ENCODE measurements around the gene CFAP161. TPM values are rescaled to one million over a fixed set of nuclear protein-coding genes. Genes with fewer than 3 reads are reported as not detected.

CFAP161 gene
- total RNA-seq, 2 donors from 2014 or later = 2.9 TPM; not detected in 1

GRCh38 chr15:81161851-81162250 is 27.8 kb downstream of the CFAP161 start:
- no peak overlapping the region for H3K4me3 ChIP-seq
- H3K9me3 ChIP-seq = no peaks in the 10 kb centered on the region
- 76% methylated on average over 7 of the region's 7 CpGs for WGBS
- no peaks in the 10 kb centered on the region for H3K36me3 ChIP-seq
- TF ChIP-seq POLR2A (IDR thresholded peaks at IDR 0.05) (no peak), CTCF (IDR thresholded peaks at IDR 0.05) (no peak), POLR2AphosphoS5 (IDR thresholded peaks at IDR 0.05) (no peak)
- intact Hi-C loops (cut with DNase I) = no loop called here
- H3K4me1 ChIP-seq (replicated peaks) = no peaks in the 10 kb centered on the region
- no peak for DNase-seq (ENCODE audit: low spot score)
- no peaks in the 10 kb centered on the region for H3K27me3 ChIP-seq (replicated peaks; ENCODE audit: insufficient read depth)
- no peak overlapping the region for H3K27ac ChIP-seq

GRCh38 chr15:81163961-81164800 is 30.1 kb downstream of the CFAP161 start:
- Histone ChIP-seq H3K36me3 (no peaks in the 10 kb centered on the region), H3K4me1 (replicated peaks) (no peaks in the 10 kb centered on the region), H3K9me3 (no peaks in the 10 kb centered on the region), H3K27me3 (replicated peaks; ENCODE audit: insufficient read depth) (no peaks in the 10 kb centered on the region), H3K27ac (no peak overlapping the region), H3K4me3 (no peak overlapping the region)
- TF ChIP-seq CTCF (IDR thresholded peaks at IDR 0.05) = no peak
- no peak for TF ChIP-seq POLR2A (IDR thresholded peaks at IDR 0.05)
- no peak for TF ChIP-seq POLR2AphosphoS5 (IDR thresholded peaks at IDR 0.05)
- no peak for DNase-seq (ENCODE audit: low spot score)
- WGBS = 65% methylated on average over 3 of the region's 3 CpGs
- intact Hi-C loops (cut with DNase I) = no loop called here

- Histone ChIP-seq H3K27me3 (replicated peaks; ENCODE audit: insufficient read depth) (no peaks in the 10 kb centered on the region), H3K9me3 (no peaks in the 10 kb centered on the region), H3K4me3 (no peak overlapping the region), H3K27ac (no peak overlapping the region), H3K4me1 (replicated peaks) (no peaks in the 10 kb centered on the region), H3K36me3 (no peaks in the 10 kb centered on the region)
- intact Hi-C loops (cut with DNase I) = no loop called here
- 83% methylated on average over 3 of the region's 3 CpGs for WGBS
- DNase-seq (ENCODE audit: low spot score) = no peak
- TF ChIP-seq POLR2AphosphoS5 (IDR thresholded peaks at IDR 0.05) (no peak), CTCF (IDR thresholded peaks at IDR 0.05) (no peak), POLR2A (IDR thresholded peaks at IDR 0.05) (no peak)
Observed at GRCh38 chr15:81165535-81165934, 31.5 kb downstream of the CFAP161 start.

GRCh38 chr15:81166636-81167305 is 32.7 kb downstream of the CFAP161 start:
- H3K9me3 ChIP-seq = no peaks in the 10 kb centered on the region
- no peak overlapping the region for H3K4me3 ChIP-seq
- no peaks in the 10 kb centered on the region for H3K27me3 ChIP-seq (replicated peaks; ENCODE audit: insufficient read depth)
- WGBS = 81% methylated on average over 3 of the region's 3 CpGs
- H3K27ac ChIP-seq = no peak overlapping the region
- intact Hi-C loops (cut with DNase I) = no loop called here
- no peaks in the 10 kb centered on the region for H3K4me1 ChIP-seq (replicated peaks)
- no peak for TF ChIP-seq CTCF (IDR thresholded peaks at IDR 0.05)
- H3K36me3 ChIP-seq = no peaks in the 10 kb centered on the region
- no peak for DNase-seq (ENCODE audit: low spot score)

GRCh38 chr15:81168131-81168526 is 34.1 kb downstream of the CFAP161 start:
- intact Hi-C loops (cut with DNase I) = no loop called here
- 96% methylated on average over 2 of the region's 2 CpGs for WGBS
- H3K27ac ChIP-seq = no peak overlapping the region
- DNase-seq (ENCODE audit: low spot score) = no peak
- TF ChIP-seq CTCF (IDR thresholded peaks at IDR 0.05) (no peak), POLR2AphosphoS5 (IDR thresholded peaks at IDR 0.05) (no peak), POLR2A (IDR thresholded peaks at IDR 0.05) (no peak)
- no peaks in the 10 kb centered on the region for H3K36me3 ChIP-seq
- no peaks in the 10 kb centered on the region for H3K4me1 ChIP-seq (replicated peaks)
- no peaks in the 10 kb centered on the region for H3K27me3 ChIP-seq (replicated peaks; ENCODE audit: insufficient read depth)
- H3K9me3 ChIP-seq = no peaks in the 10 kb centered on the region
- H3K4me3 ChIP-seq = no peak overlapping the region
